GM13976 (cell line): ENCODE data around the gene TSPAN4.

Experiments used
- DNase-seq: peaks from one replicate; pipeline ENCODE4 v3.0.0; 2012; ENCODE audit warnings: low spot score
- in situ Hi-C: fragments of 300-500 bp; cut with MboI; formaldehyde crosslinking; loops from one replicate; pipeline ENCODE4 v1.12.0; 2022; ENCODE audit warnings: low sequenced_read_pairs, mixed read lengths, inconsistent platforms; ENCODE audit not compliant: unreplicated experiment
- TF ChIP-seq, protein P1 (sequence below): IDR thresholded peaks from 2 replicates; pipeline ENCODE4 v1.5.1; 2012; ENCODE audit warnings: borderline replicate concordance, mild to moderate bottlenecking; ENCODE audit not compliant: insufficient read depth; ENCODE audit errors: extremely low read depth, missing control alignments, control extremely low read depth

Gene TSPAN4

GRCh38 chr11:843818-844692, 1.4 kb downstream of the TSPAN4 start:
- TF ChIP-seq, protein P1, sequence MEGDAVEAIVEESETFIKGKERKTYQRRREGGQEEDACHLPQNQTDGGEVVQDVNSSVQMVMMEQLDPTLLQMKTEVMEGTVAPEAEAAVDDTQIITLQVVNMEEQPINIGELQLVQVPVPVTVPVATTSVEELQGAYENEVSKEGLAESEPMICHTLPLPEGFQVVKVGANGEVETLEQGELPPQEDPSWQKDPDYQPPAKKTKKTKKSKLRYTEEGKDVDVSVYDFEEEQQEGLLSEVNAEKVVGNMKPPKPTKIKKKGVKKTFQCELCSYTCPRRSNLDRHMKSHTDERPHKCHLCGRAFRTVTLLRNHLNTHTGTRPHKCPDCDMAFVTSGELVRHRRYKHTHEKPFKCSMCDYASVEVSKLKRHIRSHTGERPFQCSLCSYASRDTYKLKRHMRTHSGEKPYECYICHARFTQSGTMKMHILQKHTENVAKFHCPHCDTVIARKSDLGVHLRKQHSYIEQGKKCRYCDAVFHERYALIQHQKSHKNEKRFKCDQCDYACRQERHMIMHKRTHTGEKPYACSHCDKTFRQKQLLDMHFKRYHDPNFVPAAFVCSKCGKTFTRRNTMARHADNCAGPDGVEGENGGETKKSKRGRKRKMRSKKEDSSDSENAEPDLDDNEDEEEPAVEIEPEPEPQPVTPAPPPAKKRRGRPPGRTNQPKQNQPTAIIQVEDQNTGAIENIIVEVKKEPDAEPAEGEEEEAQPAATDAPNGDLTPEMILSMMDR, result no peak
- in situ Hi-C loops, result loop anchor here (10.0 kb wide), 1 partner anchor 211 kb away; no protein-coding TSS in a partner anchor
- no peak for DNase-seq

- in situ Hi-C loops, result loop anchor here (10.0 kb wide), 1 partner anchor 210 kb away; no protein-coding TSS in a partner anchor
- DNase-seq, result peak; percentile 77
- TF ChIP-seq, protein P1, result no peak
Measured at GRCh38 chr11:844693-845644, 2.3 kb downstream of the TSPAN4 start.

GRCh38 chr11:845872-846495, 3.3 kb downstream of the TSPAN4 start:
- DNase-seq, result no peak
- TF ChIP-seq, protein P1, result no peak
- in situ Hi-C loops, result loop anchor here (10.0 kb wide), 1 partner anchor 209 kb away; no protein-coding TSS in a partner anchor

DNA sequence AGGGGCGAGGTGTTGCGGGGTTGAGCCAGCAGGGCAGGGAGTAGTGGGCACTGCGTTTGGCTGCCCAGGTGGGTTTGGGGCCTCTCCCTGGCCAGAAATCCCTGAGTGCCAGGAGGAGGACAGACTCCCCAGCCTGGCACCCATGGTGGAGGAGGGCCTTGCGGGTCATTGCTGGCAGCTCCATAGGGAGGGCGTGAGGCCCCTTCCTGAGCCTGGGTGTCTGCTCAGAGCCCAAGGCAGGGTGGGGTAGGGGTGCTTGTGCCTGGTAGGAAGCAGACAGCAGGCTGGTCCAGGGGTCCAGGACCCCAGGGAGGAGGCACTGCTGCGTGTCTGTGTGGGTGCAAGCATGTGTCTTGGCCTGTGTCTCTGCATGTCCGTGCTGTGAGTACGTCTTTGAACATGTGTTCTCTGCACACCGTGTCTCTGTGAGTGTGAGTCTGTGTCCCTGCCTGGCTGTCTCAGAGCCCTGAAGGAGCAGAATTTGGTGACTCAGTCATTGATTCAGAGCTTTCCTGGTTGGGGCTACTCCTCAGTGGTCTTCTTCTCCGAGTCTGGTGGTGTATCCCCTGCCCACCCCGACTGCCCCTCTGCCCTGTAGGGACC, 3.9 kb downstream of the TSPAN4 start:
- no peak for DNase-seq
- TF ChIP-seq, protein P1, result no peak
- in situ Hi-C loops, result loop anchor here (10.0 kb wide), 1 partner anchor 208 kb away; no protein-coding TSS in a partner anchor

GRCh38 chr11:847876-848275, 5.2 kb downstream of the TSPAN4 start:
- in situ Hi-C loops, result loop anchor here (10.0 kb wide), 1 partner anchor 207 kb away; no protein-coding TSS in a partner anchor
- TF ChIP-seq, protein P1, result no peak
- DNase-seq, result no peak
